MCF 10A (cell line): ENCODE data around the gene VAV3. TPM values are rescaled to one million over a fixed set of nuclear protein-coding genes. Genes with fewer than 3 reads are reported as not detected.
A peak's percentile ranks its signal among the peaks of the same experiment; 100 is the strongest.

Source experiments
- BruUV-seq: library from RNA; stranded (reverse); fragments of 400-500 nt; replicated peaks from 2 replicates; lab custom pipeline; 2021; lab: Mats Ljungman, UMichigan
- CTCF ChIA-PET: fragments of 300-600 bp; sonication (Branson Sonifier 250); formaldehyde crosslinking; extraction: SDS; loops from one replicate; lab custom pipeline; 2021; ENCODE audit warnings: antibody characterized with exemption, inconsistent platforms; lab: Yijun Ruan, JAX
- POLR2A ChIA-PET: fragments of 300-600, 350-650 bp; sonication (Branson Sonifier 250); formaldehyde crosslinking; extraction: SDS; loops from one replicate; lab custom pipeline; 2020; ENCODE audit warnings: antibody characterized with exemption, inconsistent platforms; lab: Yijun Ruan, JAX
- DNase-seq: peaks from one replicate; pipeline ENCODE4 v3.0.0-alpha.2; 2018; ENCODE audit not compliant: unreplicated experiment
- H3K27ac Mint-ChIP-seq: one replicate; pipeline ENCODE4 v1.8.0; 2022; ENCODE audit warnings: mild to moderate bottlenecking, low read depth, mixed read lengths; ENCODE audit not compliant: unreplicated experiment
- H3K27me3 Mint-ChIP-seq: one replicate; pipeline ENCODE4 v1.8.0; 2022; ENCODE audit warnings: mixed read lengths; ENCODE audit not compliant: insufficient read depth, unreplicated experiment
- H3K36me3 Mint-ChIP-seq: one replicate; pipeline ENCODE4 v1.8.0; 2022; ENCODE audit warnings: mild to moderate bottlenecking, moderate library complexity, mixed read lengths; ENCODE audit not compliant: insufficient read depth, unreplicated experiment
- H3K4me1 Mint-ChIP-seq: one replicate; pipeline ENCODE4 v1.8.0; 2022; ENCODE audit warnings: mixed read lengths; ENCODE audit not compliant: insufficient read depth, unreplicated experiment
- H3K4me3 Mint-ChIP-seq: one replicate; pipeline ENCODE4 v1.8.0; 2022; ENCODE audit warnings: mild to moderate bottlenecking, moderate library complexity, mixed read lengths; ENCODE audit not compliant: unreplicated experiment
- H3K9me3 Mint-ChIP-seq: one replicate; pipeline ENCODE4 v1.8.0; 2022; ENCODE audit warnings: mixed read lengths; ENCODE audit not compliant: unreplicated experiment
- intact Hi-C: fragments of 100-400 bp; cut with micrococcal nuclease; formaldehyde crosslinking; loops from 2 replicates; pipeline ENCODE4 v1.14.1; 2022
- total RNA-seq: library from RNA; stranded (reverse); gene quantifications from 2 replicates; pipeline ENCODE4 v1.2.3, GENCODE V29; 2022
- TF ChIP-seq, protein P1 (sequence below): fragments of 200-600 bp; IDR thresholded peaks from one replicate; pipeline ENCODE4 v1.8.0; 2022; ENCODE audit warnings: antibody characterized with exemption, mild to moderate bottlenecking; ENCODE audit not compliant: unreplicated experiment

Gene VAV3
- total RNA-seq, 1 experiment from 2014 or later, result 2.0 TPM

DNA sequence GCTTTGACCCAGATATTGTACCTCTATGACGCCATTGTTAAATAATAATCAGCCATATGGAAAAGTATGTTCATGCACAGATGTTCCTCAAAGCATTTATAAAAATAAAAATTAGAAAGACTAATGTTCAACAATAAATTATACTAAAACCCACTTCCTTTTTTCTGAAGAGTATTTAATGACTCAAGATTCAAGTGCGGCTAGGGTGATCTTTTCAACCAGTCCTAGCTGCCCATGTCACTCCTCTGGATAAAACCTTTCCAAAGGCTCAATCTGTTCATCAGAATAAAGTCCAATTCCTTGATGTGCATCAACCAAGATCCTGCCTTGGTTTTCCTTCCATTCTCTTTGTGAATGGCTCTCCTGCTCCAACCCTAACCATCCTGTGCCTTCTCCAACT lies 292.0 kb downstream of the VAV3 start:
- ChIA-PET POLR2A (interaction anchor here (1.4 to 1.9 kb wide), 3 partner anchors 9 to 16 kb away, joined by 3 to 10 read pairs (median 6); no protein-coding TSS in a partner anchor), CTCF (interaction anchor here (1.1 to 1.3 kb wide), 2 partner anchors 76 to 396 kb away, joined by 3 read pairs; no protein-coding TSS in a partner anchor)
- no TSS peak for BruUV-seq
- Mint-ChIP-seq H3K4me1 (peaks cover 33% of the 10 kb centered on the region), H3K27me3 (no peaks in the 10 kb centered on the region), H3K36me3 (peaks cover 17% of the 10 kb centered on the region), H3K4me3 (no peak overlapping the region), H3K27ac (no peak overlapping the region), H3K9me3 (peaks cover 7% of the 10 kb centered on the region)
- TF ChIP-seq, protein P1, sequence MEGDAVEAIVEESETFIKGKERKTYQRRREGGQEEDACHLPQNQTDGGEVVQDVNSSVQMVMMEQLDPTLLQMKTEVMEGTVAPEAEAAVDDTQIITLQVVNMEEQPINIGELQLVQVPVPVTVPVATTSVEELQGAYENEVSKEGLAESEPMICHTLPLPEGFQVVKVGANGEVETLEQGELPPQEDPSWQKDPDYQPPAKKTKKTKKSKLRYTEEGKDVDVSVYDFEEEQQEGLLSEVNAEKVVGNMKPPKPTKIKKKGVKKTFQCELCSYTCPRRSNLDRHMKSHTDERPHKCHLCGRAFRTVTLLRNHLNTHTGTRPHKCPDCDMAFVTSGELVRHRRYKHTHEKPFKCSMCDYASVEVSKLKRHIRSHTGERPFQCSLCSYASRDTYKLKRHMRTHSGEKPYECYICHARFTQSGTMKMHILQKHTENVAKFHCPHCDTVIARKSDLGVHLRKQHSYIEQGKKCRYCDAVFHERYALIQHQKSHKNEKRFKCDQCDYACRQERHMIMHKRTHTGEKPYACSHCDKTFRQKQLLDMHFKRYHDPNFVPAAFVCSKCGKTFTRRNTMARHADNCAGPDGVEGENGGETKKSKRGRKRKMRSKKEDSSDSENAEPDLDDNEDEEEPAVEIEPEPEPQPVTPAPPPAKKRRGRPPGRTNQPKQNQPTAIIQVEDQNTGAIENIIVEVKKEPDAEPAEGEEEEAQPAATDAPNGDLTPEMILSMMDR, result no peak
- DNase-seq, result no peak
- intact Hi-C loops, result no loop called here

DNA sequence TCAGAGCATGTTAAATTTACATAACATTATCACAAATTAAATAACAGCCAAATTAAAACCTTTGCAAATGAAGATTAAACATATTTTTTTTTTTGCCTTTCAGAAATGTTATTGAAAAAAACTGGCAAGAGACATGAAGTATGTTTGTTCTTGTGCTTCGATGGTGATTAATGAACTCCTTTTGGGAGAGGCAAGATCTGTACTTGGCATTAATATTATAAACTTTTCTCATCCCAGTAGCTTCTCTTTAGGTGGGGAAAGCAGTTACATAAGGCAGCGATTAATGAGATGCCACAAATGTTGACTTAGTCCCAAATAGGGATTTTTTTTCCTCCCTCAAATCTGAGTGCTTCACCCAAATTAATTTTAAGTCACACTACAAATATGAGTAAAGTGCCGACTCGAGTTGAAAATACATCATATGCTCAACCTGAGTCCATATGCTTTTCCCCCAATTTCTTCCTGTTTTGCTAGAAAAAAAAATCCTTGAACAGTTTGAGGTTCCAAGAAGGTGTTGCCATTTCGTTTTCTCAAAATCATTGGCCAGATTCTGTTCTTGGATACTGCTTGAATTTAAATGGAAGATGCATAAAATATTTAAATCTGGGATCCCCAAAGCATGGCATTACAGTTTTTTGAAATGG lies 294.5 kb downstream of the VAV3 start:
- no peaks in the 10 kb centered on the region for H3K27me3 Mint-ChIP-seq
- no TSS peak for BruUV-seq
- ChIA-PET CTCF (interaction anchor here (1.2 to 3.1 kb wide), 5 partner anchors 10 to 141 kb away, joined by 4 to 12 read pairs (median 8); no protein-coding TSS in a partner anchor), POLR2A (interaction anchor here (0.7 to 6.1 kb wide), 11 partner anchors 10 to 181 kb away, joined by 3 to 48 read pairs (median 7); no protein-coding TSS in a partner anchor)
- peaks cover 18% of the 10 kb centered on the region for H3K4me1 Mint-ChIP-seq
- TF ChIP-seq, protein P1, result no peak
- peaks cover 12% of the 10 kb centered on the region for H3K36me3 Mint-ChIP-seq
- no peak overlapping the region for H3K27ac Mint-ChIP-seq
- intact Hi-C loops, result no loop called here
- H3K4me3 Mint-ChIP-seq, result no peak overlapping the region
- DNase-seq, result no peak
- H3K9me3 Mint-ChIP-seq, result peaks cover 4% of the 10 kb centered on the region

DNA sequence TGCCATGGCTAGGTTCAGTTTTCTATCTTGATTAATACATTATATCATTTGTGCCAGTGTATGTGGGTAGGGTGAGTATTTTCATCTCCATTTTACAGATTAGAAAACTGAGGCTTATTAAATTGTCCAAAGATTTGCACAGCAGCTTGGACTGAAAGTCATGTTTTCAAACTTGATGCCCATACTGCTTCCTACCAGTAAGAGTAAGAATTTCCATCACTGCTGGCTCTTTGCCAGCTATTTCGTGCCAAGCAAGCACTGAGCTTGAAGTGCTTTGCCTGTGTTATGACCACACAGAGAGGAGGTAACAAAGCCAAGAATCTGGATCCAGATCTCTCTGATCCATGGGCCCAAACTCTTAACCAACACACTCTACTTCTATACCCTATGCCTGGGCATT lies 295.0 kb downstream of the VAV3 start:
- Mint-ChIP-seq H3K9me3 (no peaks in the 10 kb centered on the region), H3K27ac (no peak overlapping the region), H3K27me3 (no peaks in the 10 kb centered on the region), H3K36me3 (peaks cover 11% of the 10 kb centered on the region), H3K4me3 (no peak overlapping the region), H3K4me1 (peaks cover 18% of the 10 kb centered on the region)
- no TSS peak for BruUV-seq
- TF ChIP-seq, protein P1, result no peak
- peak; percentile 86 for DNase-seq
- POLR2A ChIA-PET, result interaction anchor here (0.6 to 6.1 kb wide), 14 partner anchors 10 to 203 kb away, joined by 3 to 48 read pairs (median 6); no protein-coding TSS in a partner anchor
- CTCF ChIA-PET, result interaction anchor here (0.6 to 3.1 kb wide), 6 partner anchors 10 to 140 kb away, joined by 3 to 12 read pairs (median 7); no protein-coding TSS in a partner anchor
- intact Hi-C loops, result no loop called here

DNA sequence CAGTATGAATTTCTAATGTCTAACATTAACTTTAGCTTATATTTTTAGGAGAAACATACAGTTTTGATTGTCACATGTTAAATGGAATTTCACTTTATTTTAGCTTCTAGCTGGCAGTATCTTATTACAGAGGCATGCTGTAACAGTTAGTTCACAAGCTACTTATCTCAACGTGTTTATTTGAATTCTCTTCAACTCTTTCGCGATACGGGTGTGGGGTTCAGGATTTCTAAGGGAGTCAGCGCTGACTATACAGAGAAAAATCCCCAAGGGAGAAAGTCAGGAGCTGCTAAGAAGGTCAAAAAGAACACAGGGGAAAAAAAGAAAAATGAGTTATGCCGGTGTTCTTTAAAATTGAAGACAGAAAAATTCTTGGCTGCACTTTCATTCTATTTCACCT lies 296.2 kb downstream of the VAV3 start:
- Mint-ChIP-seq H3K36me3 (peaks cover 6% of the 10 kb centered on the region), H3K9me3 (no peaks in the 10 kb centered on the region), H3K4me1 (peaks cover 18% of the 10 kb centered on the region), H3K4me3 (no peak overlapping the region), H3K27me3 (no peaks in the 10 kb centered on the region), H3K27ac (no peak overlapping the region)
- TF ChIP-seq, protein P1, result no peak
- POLR2A ChIA-PET, result interaction anchor here (0.7 to 6.1 kb wide), 12 partner anchors 9 to 137 kb away, joined by 3 to 48 read pairs (median 6); no protein-coding TSS in a partner anchor
- no TSS peak for BruUV-seq
- CTCF ChIA-PET, result interaction anchor here (0.6 to 3.1 kb wide), 6 partner anchors 11 to 524 kb away, joined by 3 to 12 read pairs (median 6); no protein-coding TSS in a partner anchor
- no peak for DNase-seq
- intact Hi-C loops, result no loop called here
